Measurements from ENCODE around the gene ZMYND10.

ZMYND10 gene

DNA sequence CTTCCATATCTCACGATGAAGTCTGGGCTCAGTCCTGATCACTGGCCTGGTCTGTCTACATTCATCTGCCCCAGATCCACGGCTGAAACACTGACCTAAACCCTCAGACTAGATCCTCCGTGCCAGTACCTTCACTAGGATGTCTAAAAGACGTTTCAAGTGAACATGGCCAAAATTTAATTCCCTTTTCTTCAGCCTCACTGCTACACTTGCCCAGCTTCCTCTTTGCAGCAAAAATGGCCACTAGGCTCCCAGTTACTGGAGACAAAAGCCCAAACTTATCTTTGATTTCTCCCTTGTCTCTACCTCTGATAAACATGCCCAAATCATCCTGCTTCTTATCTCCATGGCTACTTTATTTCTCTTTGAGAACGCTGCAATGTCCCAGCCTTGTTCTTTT is 6.6 kb downstream of the ZMYND10 start:
- TF ChIP-seq, protein P1, sequence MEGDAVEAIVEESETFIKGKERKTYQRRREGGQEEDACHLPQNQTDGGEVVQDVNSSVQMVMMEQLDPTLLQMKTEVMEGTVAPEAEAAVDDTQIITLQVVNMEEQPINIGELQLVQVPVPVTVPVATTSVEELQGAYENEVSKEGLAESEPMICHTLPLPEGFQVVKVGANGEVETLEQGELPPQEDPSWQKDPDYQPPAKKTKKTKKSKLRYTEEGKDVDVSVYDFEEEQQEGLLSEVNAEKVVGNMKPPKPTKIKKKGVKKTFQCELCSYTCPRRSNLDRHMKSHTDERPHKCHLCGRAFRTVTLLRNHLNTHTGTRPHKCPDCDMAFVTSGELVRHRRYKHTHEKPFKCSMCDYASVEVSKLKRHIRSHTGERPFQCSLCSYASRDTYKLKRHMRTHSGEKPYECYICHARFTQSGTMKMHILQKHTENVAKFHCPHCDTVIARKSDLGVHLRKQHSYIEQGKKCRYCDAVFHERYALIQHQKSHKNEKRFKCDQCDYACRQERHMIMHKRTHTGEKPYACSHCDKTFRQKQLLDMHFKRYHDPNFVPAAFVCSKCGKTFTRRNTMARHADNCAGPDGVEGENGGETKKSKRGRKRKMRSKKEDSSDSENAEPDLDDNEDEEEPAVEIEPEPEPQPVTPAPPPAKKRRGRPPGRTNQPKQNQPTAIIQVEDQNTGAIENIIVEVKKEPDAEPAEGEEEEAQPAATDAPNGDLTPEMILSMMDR (IDR thresholded peaks at IDR 0.05; ENCODE audit: low read depth, low read length, poor library complexity, severe bottlenecking) = peak; percentile 21
- no peak for TF ChIP-seq EZH2phosphoT487 (IDR thresholded peaks at IDR 0.05; ENCODE audit: borderline replicate concordance, low read length)
- Histone ChIP-seq H3K9me2 (replicated peaks; ENCODE audit: control insufficient read depth, low read length) (no peaks in the 10 kb centered on the region), H3K4me3 (ENCODE audit: low read length) (peak overlapping the region; percentile 83), H3K27me3 (ENCODE audit: control insufficient read depth, low read length) (no peaks in the 10 kb centered on the region), H3F3A (ENCODE audit: control insufficient read depth, insufficient read depth) (peaks cover 14% of the 10 kb centered on the region), H3K4me1 (ENCODE audit: control insufficient read depth, low read length) (peaks cover 64% of the 10 kb centered on the region), H4K20me1 (ENCODE audit: control insufficient read depth, insufficient read depth, low read depth, low read length) (0 out of 2 replicates have a peak, but pooled peaks cover 10% of the 10 kb centered on the region), H3K27ac (ENCODE audit: low read depth, low read length) (peak overlapping the region; percentile 90), H3K79me2 (ENCODE audit: control insufficient read depth, low read length) (peaks cover 65% of the 10 kb centered on the region), H3K36me3 (ENCODE audit: control insufficient read depth, low read length) (peaks cover 49% of the 10 kb centered on the region), H3K9me3 (ENCODE audit: control insufficient read depth, insufficient read depth, low read length) (no peaks in the 10 kb centered on the region), H3K4me2 (ENCODE audit: low read length) (peak overlapping the region; percentile 98)

GRCh38 chr3:50337175-50337861 is 8.2 kb downstream of the ZMYND10 start:
- peaks cover 69% of the 10 kb centered on the region for H3K4me1 ChIP-seq (ENCODE audit: control insufficient read depth, low read length)
- H3K79me2 ChIP-seq (ENCODE audit: control insufficient read depth, low read length) = peaks cover 81% of the 10 kb centered on the region
- H3F3A ChIP-seq (ENCODE audit: control insufficient read depth, insufficient read depth) = peaks cover 14% of the 10 kb centered on the region
- 0 out of 2 replicates have a peak, but pooled peaks cover 10% of the 10 kb centered on the region for H4K20me1 ChIP-seq (ENCODE audit: control insufficient read depth, insufficient read depth, low read depth, low read length)
- no peaks in the 10 kb centered on the region for H3K9me3 ChIP-seq (ENCODE audit: control insufficient read depth, insufficient read depth, low read length)
- H3K27me3 ChIP-seq (ENCODE audit: control insufficient read depth, low read length) = no peaks in the 10 kb centered on the region
- peak overlapping the region; percentile 83 for H3K4me3 ChIP-seq (ENCODE audit: low read length)
- H3K9me2 ChIP-seq (replicated peaks; ENCODE audit: control insufficient read depth, low read length) = no peaks in the 10 kb centered on the region
- H3K27ac ChIP-seq (ENCODE audit: low read depth, low read length) = peak overlapping the region; percentile 90
- H3K4me2 ChIP-seq (ENCODE audit: low read length) = peak overlapping the region; percentile 98
- H3K36me3 ChIP-seq (ENCODE audit: control insufficient read depth, low read length) = peaks cover 65% of the 10 kb centered on the region
- no peak for TF ChIP-seq EZH2phosphoT487 (IDR thresholded peaks at IDR 0.05; ENCODE audit: borderline replicate concordance, low read length)
- TF ChIP-seq, protein P1 (IDR thresholded peaks at IDR 0.05; ENCODE audit: low read depth, low read length, poor library complexity, severe bottlenecking) = no peak

GRCh38 chr3:50336452-50337174 is 8.9 kb downstream of the ZMYND10 start:
- peaks cover 87% of the 10 kb centered on the region for H3K79me2 ChIP-seq (ENCODE audit: control insufficient read depth, low read length)
- H3K27me3 ChIP-seq (ENCODE audit: control insufficient read depth, low read length) = no peaks in the 10 kb centered on the region
- peak overlapping the region; percentile 98 for H3K4me2 ChIP-seq (ENCODE audit: low read length)
- TF ChIP-seq, protein P1 (IDR thresholded peaks at IDR 0.05; ENCODE audit: low read depth, low read length, poor library complexity, severe bottlenecking) = no peak
- TF ChIP-seq EZH2phosphoT487 (IDR thresholded peaks at IDR 0.05; ENCODE audit: borderline replicate concordance, low read length) = no peak
- peak overlapping the region; percentile 90 for H3K27ac ChIP-seq (ENCODE audit: low read depth, low read length)
- peaks cover 13% of the 10 kb centered on the region for H3F3A ChIP-seq (ENCODE audit: control insufficient read depth, insufficient read depth)
- H3K36me3 ChIP-seq (ENCODE audit: control insufficient read depth, low read length) = peaks cover 72% of the 10 kb centered on the region
- no peaks in the 10 kb centered on the region for H3K9me2 ChIP-seq (replicated peaks; ENCODE audit: control insufficient read depth, low read length)
- H3K4me1 ChIP-seq (ENCODE audit: control insufficient read depth, low read length) = peaks cover 65% of the 10 kb centered on the region
- peak overlapping the region; percentile 83 for H3K4me3 ChIP-seq (ENCODE audit: low read length)
- no peaks in the 10 kb centered on the region for H3K9me3 ChIP-seq (ENCODE audit: control insufficient read depth, insufficient read depth, low read length)
- 0 out of 2 replicates have a peak, but pooled peaks cover 10% of the 10 kb centered on the region for H4K20me1 ChIP-seq (ENCODE audit: control insufficient read depth, insufficient read depth, low read depth, low read length)
